DND-41 (cell line): ENCODE data around the gene SLC25A13.

Source experiments
- EZH2 ChIP-seq: IDR thresholded peaks from 3 replicates; pipeline ENCODE4 v1.6.1; 2012; ENCODE audit warnings: borderline replicate concordance, low read depth, mild to moderate bottlenecking, moderate library complexity, low read length, inconsistent platforms; ENCODE audit not compliant: severe bottlenecking
- TF ChIP-seq, protein P1 (sequence below): IDR thresholded peaks from 2 replicates; pipeline ENCODE4 v1.5.1; 2012; ENCODE audit warnings: borderline replicate concordance, low read length, moderate library complexity, mild to moderate bottlenecking; ENCODE audit not compliant: poor library complexity, severe bottlenecking; ENCODE audit errors: extremely low read depth

DNA sequence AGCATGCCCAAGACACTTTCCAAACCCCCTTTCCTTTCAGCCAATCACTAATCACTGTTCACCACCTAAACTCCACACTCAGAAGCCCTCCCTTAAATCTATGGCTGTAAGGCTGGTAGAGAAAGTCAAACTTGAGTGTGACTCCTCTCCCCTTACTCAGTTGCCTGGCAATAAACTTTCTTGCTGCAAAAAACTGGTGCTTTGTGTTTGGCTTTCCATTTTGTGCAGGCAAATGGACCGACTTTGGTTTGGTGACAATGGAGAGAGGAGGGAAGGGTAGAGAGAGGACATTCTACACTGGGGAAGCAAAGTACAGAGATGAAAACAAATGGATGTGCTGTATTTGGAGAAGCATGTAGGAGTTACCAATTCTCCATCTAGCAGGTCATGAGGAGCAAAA lies 84.9 kb downstream of the SLC25A13 start:
- TF ChIP-seq, protein P1, sequence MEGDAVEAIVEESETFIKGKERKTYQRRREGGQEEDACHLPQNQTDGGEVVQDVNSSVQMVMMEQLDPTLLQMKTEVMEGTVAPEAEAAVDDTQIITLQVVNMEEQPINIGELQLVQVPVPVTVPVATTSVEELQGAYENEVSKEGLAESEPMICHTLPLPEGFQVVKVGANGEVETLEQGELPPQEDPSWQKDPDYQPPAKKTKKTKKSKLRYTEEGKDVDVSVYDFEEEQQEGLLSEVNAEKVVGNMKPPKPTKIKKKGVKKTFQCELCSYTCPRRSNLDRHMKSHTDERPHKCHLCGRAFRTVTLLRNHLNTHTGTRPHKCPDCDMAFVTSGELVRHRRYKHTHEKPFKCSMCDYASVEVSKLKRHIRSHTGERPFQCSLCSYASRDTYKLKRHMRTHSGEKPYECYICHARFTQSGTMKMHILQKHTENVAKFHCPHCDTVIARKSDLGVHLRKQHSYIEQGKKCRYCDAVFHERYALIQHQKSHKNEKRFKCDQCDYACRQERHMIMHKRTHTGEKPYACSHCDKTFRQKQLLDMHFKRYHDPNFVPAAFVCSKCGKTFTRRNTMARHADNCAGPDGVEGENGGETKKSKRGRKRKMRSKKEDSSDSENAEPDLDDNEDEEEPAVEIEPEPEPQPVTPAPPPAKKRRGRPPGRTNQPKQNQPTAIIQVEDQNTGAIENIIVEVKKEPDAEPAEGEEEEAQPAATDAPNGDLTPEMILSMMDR = no peak
- TF ChIP-seq EZH2 = no peak
